GM13977 (cell line): ENCODE measurements around the gene ATXN1.

Experiments used
- DNase-seq: peaks from one replicate; pipeline ENCODE4 v3.0.0; 2012; ENCODE audit warnings: low spot score
- CTCF ChIP-seq: IDR thresholded peaks from 2 replicates; pipeline ENCODE4 v1.5.1; 2012; ENCODE audit warnings: mild to moderate bottlenecking, control low read depth; ENCODE audit not compliant: insufficient read depth; ENCODE audit errors: extremely low read depth, missing control alignments
- in situ Hi-C: fragments of 300-500 bp; cut with MboI; formaldehyde crosslinking; loops from one replicate; pipeline ENCODE4 v1.12.0; 2022; ENCODE audit warnings: low sequenced_read_pairs, low pct_unique_long_range_greater_than_20kb, mixed read lengths, inconsistent platforms; ENCODE audit not compliant: unreplicated experiment

ATXN1 gene

GRCh38 chr6:16639684-16640480 lies 121.4 kb downstream of the ATXN1 start:
- in situ Hi-C loops: no loop called here
- no peak for TF ChIP-seq CTCF

GRCh38 chr6:16637635-16638034 lies 123.6 kb downstream of the ATXN1 start:
- in situ Hi-C loops: no loop called here
- TF ChIP-seq CTCF: no peak

More at GRCh38 chr6:16639684-16640480, 121.4 kb downstream of the ATXN1 start:
- no peak for DNase-seq

GRCh38 chr6:16635810-16636602 lies 125.3 kb downstream of the ATXN1 start:
- TF ChIP-seq CTCF: no peak
- peak; percentile 30 for DNase-seq
- in situ Hi-C loops: no loop called here

More at GRCh38 chr6:16637635-16638034, 123.6 kb downstream of the ATXN1 start:
- DNase-seq: no peak

- TF ChIP-seq CTCF: no peak
- in situ Hi-C loops: no loop called here
- DNase-seq: no peak
These were observed 125.9 kb downstream of the ATXN1 start for GRCh38 chr6:16635291-16635809.

GRCh38 chr6:16634855-16635254 lies 126.4 kb downstream of the ATXN1 start:
- no peak for TF ChIP-seq CTCF
- in situ Hi-C loops: no loop called here
- DNase-seq: no peak

- TF ChIP-seq CTCF: no peak
- no peak for DNase-seq
- in situ Hi-C loops: no loop called here
These were observed 127.3 kb downstream of the ATXN1 start for GRCh38 chr6:16633961-16634360.
